ENCODE data around the gene RANBP10.
"Not testable (repeated sequence)": the region's sequence is repeated elsewhere in the genome, so short reads cannot be mapped to it uniquely, and the experiment has no call there.

The RANBP10 gene

GRCh38 chr16:67806428-67807147, at the start of gene RANBP10, which contains the start of gene TSNAXIP1:
TSS of gene RANBP10 (minus strand) at chr16:67806560. CDS start at chr16:67806536, 24 bp downstream.
TSS of gene TSNAXIP1 (plus strand) at chr16:67806889. CDS start at chr16:67807150, 261 bp downstream.
- DNase-seq (ENCODE audit: low read depth in 3 of 3) = peak; percentile 88 to 97 (median 95)

- no peak for DNase-seq (ENCODE audit: low read depth in 3 of 3)
These were observed 49.4 kb upstream of the RANBP10 start for GRCh38 chr16:67855789-67856188.

- no peak for DNase-seq (ENCODE audit: low read depth in 3 of 3)
These were observed 47.3 kb upstream of the RANBP10 start for GRCh38 chr16:67853670-67854069.

- no peak for DNase-seq (ENCODE audit: low read depth in 3 of 3)
These were observed 41.8 kb upstream of the RANBP10 start for GRCh38 chr16:67848118-67848517.

- peak in 2 of 3 donors; percentile 29 to 50 for DNase-seq (ENCODE audit: low read depth in 3 of 3)
These were observed 40.9 kb upstream of the RANBP10 start, which contains the start of gene CENPT for GRCh38 chr16:67847064-67847861. TSS of gene CENPT (minus strand) at chr16:67847693. CDS start at chr16:67833859, 13,834 bp downstream.

- DNase-seq (ENCODE audit: low read depth in 3 of 3) = peak; percentile 92 to 95 (median 92)
These were observed 40.1 kb upstream of the RANBP10 start, which contains the start of gene NUTF2 for GRCh38 chr16:67846320-67847063. TSS of gene NUTF2 (plus strand) at chr16:67846933. CDS start at chr16:67865131, 18,198 bp downstream.

GRCh38 chr16:67846063-67846319, 39.6 kb upstream of the RANBP10 start:
- DNase-seq (ENCODE audit: low read depth in 3 of 3) = no peak

GRCh38 chr16:67845291-67846062, 39.1 kb upstream of the RANBP10 start:
- DNase-seq (ENCODE audit: low read depth in 3 of 3) = no peak

GRCh38 chr16:67844497-67844896, 38.1 kb upstream of the RANBP10 start:
- DNase-seq (ENCODE audit: low read depth in 3 of 3) = no peak

- DNase-seq (ENCODE audit: low read depth in 3 of 3) = no peak
These were observed 37.0 kb upstream of the RANBP10 start for GRCh38 chr16:67843343-67843765.

GRCh38 chr16:67842509-67843342, 36.4 kb upstream of the RANBP10 start:
- peak; percentile 36 to 39 (median 38) for DNase-seq (ENCODE audit: low read depth in 3 of 3)

- DNase-seq (ENCODE audit: low read depth in 3 of 3) = peak; percentile 89 to 92 (median 91)
These were observed 35.6 kb upstream of the RANBP10 start, which contains the start of gene THAP11 for GRCh38 chr16:67841816-67842508. TSS of gene THAP11 (plus strand) at chr16:67842320. CDS start at chr16:67842555, 235 bp downstream.

GRCh38 chr16:67841198-67841815, 34.9 kb upstream of the RANBP10 start:
- no peak for DNase-seq (ENCODE audit: low read depth in 3 of 3)

- no peak for DNase-seq (ENCODE audit: low read depth in 3 of 3)
These were observed 31.5 kb upstream of the RANBP10 start for GRCh38 chr16:67837811-67838210.

- DNase-seq (ENCODE audit: low read depth in 3 of 3) = not testable (repeated sequence)
These were observed 30.8 kb upstream of the RANBP10 start for GRCh38 chr16:67837190-67837589.

- DNase-seq (ENCODE audit: low read depth in 3 of 3) = no peak
These were observed 27.9 kb upstream of the RANBP10 start for GRCh38 chr16:67834242-67834614.

GRCh38 chr16:67833415-67834241, 27.3 kb upstream of the RANBP10 start:
- DNase-seq (ENCODE audit: low read depth in 3 of 3) = peak; percentile 88 to 92 (median 88)

GRCh38 chr16:67833030-67833414, 26.7 kb upstream of the RANBP10 start:
- DNase-seq (ENCODE audit: low read depth in 3 of 3) = no peak
